Stimulated activated CD8-positive, alpha-beta memory T cell treated with anti-CD3 and anti-CD28 coated beads, Interleukin-15, amount 100 ng/mL, for 48 hours (primary cell): ENCODE measurements around the gene INPP5F.
"Not testable (repeated sequence)": the region's sequence is repeated elsewhere in the genome, so short reads cannot be mapped to it uniquely, and the experiment has no call there.

Source experiments
- DNase-seq, 2 donors: peaks; one replicate each; pipeline ENCODE4 v3.0.0-alpha.2; 2020; ENCODE audit warnings: low read depth in 2 of 2

Gene INPP5F

DNA sequence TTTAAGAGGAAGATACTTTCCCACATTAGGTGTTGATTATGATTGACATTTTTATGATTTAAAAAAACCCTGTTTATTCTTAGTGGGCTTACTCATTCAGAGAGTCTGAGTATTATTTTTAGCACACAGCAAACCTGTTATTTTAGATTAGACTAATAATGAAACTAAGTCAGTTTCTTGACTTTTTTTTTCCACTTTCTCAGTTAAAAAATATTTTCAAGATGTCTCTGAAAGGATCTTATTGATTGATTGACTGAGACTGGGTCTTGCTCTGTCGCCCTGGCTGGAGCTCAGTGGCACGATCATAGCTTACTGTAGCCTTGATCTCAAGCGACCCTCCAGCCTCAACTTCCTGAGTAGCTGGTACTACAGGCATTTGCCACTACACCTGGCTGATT lies 20.4 kb upstream of the INPP5F start:
- DNase-seq: no peak

DNA sequence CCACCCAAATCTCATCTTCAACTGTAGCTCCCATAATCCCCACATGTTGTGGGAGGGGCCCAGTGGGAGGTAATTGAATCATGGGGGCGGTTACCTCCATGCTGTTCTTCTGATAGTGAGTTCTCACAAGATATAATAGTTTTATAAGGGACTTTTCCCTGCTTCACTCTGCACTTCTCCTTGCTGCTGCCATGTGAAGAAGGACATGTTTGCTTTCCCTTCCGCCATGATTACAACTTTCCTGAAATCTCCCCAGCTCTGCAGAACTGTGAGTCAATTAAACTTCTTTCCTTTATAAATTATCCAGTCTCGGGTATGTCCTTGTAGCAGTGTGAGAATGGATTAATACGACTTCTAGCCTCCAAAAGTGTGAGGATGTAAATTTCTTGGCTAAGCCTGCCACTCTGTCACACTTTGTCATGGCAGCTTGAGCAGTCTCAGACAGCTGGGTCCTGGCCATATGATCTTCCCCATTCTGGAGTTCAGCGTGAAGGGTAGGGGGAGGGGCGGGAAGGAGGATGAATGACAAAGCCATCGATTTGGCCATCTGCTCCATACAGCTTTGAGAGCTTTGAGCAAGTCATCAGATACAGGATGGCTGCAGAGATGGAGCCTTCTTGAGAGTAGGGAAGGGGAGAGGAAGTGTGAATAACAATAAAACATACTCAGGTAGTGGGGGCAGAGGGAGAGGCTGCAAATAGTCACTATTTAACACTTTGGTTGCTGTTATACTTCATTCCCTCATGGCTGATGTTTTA lies 19.1 kb upstream of the INPP5F start:
- DNase-seq: no peak

DNA sequence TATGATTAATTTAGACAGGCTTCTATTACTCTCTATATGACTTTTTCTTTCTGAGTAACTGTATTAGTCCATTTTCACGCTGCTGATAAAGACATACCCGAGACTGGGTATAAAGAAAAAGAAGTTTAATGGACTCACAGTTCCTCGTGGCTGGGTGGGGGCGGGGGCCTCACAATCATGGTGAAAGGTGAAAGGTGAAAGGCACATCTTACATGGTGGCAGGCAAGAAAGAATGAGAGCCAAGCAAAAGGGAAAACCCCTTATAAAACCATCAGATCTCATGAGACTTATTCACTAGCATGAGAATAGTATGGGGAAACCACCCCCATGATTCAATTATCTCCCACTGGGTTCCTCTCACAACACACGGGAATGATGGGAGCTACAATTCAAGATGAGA lies 18.5 kb upstream of the INPP5F start:
- not testable (repeated sequence) for DNase-seq

DNA sequence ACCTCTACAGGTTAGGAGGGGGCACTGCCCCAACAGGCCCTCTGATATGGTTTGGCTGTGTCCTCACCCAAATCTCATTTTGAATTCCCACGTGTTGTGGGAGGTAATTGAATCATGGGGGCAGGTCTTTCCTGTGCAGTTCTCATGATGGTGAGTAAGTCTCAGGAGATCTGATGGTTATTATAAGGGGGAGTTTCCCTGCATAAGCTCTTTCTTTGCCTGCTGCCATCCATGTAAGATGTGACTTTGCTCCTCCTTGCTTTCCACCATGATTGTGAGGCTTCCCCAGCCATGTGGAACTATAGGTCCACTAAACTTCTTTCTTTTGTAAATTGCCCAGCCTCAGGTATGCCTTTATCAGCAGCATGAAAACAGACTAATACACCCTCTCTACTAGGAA lies 14.9 kb upstream of the INPP5F start:
- DNase-seq: not testable (repeated sequence)

DNA sequence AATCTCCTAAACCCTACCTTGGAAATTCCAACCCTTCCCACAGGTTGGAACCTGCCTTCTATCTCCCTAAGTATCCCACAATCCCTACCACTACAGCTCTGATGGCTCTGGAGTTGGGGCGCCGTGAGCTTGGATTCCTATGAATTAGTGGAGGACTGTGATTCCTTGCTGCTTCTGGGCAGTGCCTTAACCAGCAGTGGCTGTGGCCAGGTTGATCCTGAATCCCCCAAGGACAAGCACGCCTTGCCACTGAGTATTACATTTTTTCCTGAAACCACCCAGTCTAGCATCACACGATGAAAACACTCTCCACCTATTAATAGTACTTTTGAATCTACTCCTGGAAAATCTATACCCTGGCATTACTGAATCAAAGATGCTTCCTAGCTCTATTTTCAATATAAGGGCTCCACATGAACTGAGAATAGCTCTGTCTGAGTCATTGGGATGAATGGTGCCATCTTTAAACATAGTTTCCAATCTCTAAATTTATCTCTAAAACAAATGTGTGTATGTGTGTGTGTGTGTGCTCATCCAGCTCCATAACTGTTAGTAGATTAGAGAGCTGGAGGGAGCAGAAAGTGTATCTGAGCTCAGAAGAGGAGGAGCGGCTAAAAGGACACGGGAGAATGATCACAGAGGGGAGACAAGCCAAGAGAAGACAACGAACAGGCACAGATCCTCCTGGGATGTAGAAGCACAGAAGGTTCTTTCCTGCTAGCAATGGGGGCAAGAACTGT lies 11.9 kb upstream of the INPP5F start:
- no peak for DNase-seq

DNA sequence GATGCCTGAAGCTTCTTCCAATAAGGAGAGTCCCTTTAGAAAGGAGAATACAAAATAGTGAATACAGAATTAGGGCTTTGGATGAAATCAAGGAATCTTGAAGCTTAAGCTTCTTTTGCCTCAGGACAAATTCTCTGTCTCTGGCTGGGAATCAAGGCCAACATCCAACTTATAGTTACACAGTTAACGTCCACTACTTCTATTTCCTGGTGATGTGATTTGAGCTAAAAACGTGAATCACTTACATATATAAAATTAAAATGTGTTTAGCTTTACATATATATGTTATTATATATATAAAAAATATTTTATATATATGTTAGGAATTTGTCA lies 11.4 kb upstream of the INPP5F start:
- no peak for DNase-seq

DNA sequence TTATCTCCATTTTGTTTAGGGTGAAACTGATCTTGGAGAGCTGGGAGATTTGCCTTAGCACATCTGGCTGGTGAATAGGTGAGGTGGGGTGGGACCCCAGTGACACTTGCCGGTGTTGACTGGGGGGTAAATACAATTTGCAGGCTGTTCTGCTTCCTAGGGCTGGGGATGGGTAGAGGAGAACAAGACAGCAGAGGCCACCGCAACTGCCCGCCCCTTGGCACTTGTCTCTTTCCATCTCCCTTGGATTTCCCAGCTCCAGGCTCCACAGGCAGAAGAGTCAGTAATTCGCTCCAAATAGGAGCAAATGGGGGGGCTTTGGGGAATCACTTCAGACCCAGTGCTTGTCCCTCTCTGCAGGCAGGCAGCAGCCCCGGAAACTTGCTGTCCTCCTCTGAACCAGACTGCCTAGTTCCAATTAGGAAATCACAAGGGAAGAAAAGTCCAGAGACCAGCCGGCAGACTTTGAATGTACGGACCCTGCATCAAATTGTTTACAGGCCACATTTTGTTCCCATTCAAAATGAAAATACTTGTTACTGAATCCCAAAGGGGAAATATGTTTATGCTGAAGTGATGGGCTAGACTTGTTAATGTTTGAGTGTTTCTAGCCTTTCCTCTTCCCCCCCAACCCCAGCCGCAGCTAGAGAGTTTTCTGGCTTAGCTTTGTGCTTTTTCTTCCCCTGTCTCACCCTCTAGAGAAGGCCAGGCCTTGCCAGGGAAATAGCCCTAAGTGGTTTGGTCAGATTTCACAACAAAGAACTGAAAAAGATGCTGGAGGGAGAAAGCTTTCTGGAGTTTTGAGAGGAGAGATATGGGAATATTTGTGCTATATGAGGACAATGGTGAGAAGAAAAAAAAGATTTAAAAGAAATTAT lies 10.0 kb upstream of the INPP5F start:
- DNase-seq: no peak

DNA sequence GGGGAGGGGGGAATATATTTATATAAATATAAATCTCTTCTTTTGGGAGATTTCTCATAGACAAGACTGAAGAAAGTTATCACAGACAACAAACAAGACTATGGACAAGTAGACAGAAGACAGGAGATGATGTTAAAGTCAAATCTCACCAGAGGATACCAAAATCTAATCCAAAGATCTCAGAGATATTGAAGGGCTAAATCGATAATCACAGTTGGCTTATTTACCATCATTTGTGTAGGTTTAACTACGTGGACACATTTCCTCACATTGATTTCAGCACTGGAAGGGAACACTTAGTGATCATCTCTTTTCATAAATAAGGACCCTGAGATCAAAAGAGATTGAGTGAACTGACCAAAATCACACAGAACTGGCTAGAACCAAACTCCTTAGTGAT lies 2.7 kb upstream of the INPP5F start:
- DNase-seq: no peak

DNA sequence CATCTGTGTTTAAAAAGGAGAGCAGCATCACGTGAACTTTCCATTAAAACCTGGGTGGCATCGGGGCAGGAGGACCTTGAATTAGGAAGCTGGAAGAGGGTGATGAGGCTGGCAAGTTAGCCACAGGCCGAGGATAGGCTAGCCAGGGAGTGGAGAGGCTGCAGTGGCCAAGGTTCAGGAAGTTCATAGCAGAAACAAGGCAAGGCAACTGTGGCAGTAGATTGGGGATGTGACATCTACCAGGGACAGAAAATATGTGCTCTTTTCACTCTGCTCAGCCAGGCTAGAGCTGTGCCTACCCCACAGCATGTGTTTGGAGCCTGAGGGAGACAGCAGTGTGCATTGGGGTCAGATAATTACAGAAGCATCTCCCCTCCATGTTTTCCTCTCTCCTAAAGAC lies 2.2 kb upstream of the INPP5F start:
- DNase-seq: no peak

DNA sequence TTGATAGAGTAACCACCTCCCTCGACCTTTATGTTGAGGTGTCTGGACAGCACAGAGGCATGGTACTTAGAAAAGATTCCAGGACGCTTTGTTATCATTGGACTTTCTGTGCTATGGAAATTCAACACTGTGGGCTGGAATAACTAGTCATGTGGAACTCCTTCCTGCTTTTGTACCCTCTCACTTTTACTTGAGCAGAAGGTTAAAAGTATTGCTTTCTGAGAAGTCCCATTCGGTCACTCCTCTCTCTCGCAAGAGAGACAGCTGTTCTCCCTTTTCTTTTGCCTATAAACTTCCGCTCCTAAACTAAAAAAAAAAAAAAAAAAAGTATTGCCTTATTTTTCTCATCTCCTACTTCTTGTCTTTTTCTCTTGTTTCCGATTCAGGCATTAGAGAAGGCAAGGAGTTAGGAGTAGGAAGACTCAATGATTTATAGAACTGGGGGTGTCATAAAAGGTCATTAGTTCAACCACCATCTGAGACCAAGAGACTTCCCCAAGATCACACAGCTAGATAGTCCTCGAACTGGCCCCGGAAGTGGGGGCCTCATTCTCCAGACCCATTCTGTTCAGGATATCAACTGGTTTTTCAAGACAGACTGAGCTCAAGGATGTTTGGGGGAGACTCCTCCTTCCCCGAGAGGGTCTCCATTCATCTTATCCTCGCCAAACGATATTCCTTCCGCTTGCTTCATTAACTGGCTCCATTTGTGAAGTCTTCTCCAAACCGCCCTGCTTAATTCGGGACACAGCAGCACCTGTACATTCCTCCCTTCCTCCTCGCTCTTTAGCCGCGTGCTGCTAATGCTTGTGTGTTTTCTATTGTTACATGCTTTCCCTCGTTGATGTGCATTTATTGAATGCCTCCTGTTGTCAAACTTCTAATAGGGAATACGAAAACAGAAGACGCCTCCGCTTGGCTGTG lies 995 bp upstream of the INPP5F start:
- no peak for DNase-seq

DNA sequence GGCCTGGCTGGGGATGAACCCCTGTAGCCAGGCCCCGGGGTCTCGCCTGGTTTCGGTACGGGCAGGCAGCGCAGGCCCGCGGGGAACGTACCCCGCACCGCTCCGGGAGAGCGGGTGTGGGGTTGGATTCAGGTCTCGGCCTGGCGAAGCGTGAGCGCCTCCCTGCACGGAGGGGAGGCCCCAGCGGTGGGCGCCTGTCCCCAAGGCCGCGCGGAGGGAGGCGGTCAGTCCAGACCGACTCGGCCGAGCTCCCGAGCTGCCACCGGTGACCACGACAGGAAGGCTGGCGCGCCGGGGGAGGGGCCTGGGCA lies 378 bp upstream of the INPP5F start:
- no peak for DNase-seq

DNA sequence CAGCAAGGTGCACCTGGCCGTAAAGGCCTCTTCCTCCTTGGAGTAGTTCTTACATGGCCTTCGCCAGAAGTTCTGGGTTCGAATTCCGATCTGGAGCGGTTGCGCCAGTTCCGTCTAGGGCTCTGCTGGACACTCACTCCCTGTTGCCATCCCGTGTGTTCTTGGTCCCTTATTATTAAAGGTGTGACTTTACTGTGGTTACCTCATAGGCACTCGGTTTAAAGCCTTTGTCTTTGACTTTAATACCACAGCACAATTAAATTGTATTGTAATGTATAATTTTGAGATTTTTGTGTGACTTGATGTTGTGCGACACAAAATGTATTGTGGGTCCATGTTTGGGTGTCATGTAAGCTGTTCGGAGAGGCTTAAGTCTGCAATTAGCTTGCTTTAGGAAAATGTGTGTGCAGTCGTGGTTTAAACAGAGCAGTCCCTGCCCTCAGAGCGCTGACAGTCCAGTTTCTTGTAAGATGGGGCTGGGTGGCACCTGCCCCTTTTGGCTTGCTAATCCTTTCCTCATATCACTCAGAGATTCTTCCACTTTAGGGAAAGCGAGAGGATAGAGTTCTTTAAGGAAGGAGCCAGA lies 919 bp downstream of the INPP5F start:
- DNase-seq: no peak

DNA sequence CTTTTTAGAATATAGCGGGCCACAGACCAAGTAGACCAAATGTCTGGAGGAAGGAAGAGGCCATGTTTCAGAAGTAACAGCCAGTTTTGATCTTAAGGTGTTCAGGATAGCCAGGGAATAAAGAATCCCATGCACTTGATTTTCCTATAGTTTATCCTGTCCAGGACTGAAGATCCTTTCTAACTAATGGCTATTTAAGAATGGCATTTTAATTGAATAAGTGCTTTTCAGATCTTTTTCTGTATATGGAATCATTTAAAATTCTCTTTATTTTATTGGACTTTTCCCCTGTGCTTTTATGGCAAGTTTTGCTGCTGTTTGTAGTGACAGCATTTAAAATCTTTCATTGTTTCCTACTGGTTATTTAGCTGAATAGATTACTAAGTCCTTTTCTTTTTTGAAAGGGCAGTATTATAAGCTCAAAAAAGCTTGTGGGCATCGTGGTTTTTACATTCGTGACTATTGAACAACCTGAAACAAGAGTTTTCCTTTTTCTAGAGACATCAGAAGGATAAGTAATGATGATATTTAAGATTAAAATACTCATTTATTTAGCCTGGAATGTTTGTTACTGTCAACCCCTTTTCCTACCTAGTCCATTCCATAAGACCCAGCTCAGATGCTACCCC lies 2.4 kb downstream of the INPP5F start:
- no peak for DNase-seq

DNA sequence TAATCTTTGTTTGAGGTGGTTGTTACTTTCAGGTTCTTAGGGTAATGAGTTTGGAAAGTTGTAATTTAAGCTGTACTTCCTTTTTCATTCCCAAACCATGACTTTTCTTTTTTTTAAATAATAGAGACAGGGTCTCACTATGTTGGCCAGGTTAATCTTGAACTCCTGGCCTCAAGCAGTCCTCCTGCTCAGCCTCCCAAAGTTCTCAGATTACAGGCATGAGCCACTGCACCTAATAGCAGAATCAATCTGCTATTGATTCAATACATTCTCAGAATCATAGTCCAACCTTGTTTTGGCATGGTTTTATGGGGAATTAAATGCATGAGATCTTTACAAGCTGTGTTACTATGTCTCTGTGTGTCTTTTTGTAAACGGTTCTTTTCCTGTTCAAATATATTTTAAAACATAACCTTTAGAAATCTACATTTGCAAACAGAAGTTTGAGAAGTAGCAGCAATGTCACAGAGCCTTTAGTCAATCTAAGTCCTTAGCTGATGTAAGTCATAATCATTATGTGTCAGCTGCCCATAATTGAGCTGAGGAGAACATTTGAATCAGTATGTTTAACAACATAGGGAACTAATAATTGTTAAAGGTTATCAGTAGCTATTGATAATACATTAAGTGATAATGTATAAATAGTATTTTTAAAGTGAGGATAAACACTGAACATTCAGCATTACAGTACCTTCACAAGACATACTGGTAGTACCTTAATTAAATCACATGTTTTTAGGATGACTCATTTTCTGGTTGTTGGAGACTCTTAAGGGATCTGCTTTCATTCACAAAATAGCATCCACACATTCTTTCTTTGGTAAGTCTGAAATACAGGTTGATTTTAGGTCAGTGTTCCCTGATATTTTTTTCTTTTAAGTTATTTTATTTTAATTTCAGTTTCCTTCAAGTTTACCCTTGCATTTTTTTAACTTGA lies 8.8 kb downstream of the INPP5F start:
- no peak for DNase-seq

DNA sequence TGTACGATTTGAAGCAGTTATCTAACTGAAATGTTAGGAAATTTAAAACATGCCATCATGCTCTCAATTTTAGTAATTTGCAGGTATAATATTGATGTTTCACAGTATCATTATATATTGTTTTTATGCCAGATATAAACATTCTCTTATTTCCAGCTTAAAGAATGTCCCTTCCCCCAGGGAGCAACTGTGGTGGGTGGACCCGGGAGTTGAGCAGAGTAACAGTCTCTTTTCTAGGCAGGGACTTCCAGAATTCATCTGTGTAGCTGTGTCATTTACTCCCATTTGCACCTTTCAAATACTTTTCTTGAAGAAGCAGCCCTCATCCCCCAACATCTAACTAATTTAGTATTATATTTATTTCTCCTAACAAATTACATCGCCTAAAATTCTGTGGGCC lies 9.6 kb downstream of the INPP5F start:
- DNase-seq: no peak

DNA sequence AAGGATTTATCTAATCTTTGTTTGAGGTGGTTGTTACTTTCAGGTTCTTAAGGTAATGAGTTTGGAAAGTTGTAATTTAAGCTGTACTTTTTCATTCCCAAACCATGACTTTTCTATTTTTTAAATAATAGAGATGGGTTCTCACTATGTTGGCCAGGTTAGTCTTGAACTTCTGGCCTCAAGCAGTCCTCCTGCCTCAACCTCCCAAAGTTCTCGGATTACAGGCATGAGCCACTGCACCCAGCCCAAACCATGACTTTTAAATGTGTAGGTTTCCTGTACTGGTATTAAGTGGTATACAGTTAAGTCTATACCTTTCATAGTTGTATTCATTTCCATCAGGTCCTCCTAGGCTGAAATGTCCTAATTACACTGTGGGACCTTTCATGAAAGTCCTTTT lies 10.4 kb downstream of the INPP5F start:
- no peak for DNase-seq

DNA sequence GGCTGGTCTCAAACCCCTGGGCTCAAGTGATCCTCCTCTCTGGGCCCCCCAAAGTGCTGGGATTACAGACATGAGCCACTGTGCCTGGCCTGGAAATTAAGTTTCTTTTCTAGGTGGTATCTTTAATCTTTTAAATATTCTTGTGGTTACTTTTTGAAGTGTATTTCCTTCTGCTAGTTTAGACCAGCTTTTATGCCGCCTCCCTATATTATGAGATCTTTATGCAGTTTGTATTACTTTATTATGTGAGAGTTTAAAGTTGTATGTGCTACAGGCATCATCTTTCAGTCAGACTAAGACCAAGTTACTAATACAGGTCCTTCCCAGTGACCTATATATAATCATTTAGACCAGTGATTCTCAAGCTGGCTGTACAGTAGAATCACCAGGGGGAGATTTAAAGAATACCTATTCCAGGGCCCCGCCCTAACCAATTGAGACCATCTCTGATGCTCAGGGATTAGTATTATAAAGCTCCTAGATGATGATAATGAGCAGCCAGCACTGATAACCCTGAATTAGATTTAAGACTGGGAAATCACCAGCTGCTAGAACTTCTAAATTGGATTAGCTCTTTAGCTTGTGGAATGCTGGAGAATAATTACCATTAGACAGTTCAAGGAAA lies 11.3 kb downstream of the INPP5F start:
- no peak for DNase-seq

DNA sequence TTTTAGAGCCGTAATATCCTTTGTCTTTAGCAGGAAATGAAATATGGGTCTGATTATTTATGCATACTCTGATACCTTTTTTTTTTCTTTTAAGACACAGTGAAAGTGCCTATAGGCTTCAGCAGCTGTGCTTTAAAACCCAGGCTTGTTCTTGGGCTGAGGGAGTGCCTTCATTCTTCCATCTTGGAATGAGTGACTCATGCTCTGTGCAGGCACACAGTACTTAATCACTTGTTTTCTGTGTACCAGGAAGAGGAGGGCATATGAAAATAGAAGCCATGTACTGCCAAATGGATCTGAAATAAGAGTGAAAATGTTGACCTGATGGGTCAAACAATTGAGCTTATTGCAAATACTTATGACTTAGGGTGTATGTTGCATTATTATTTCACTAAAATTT lies 12.0 kb downstream of the INPP5F start:
- DNase-seq: no peak

DNA sequence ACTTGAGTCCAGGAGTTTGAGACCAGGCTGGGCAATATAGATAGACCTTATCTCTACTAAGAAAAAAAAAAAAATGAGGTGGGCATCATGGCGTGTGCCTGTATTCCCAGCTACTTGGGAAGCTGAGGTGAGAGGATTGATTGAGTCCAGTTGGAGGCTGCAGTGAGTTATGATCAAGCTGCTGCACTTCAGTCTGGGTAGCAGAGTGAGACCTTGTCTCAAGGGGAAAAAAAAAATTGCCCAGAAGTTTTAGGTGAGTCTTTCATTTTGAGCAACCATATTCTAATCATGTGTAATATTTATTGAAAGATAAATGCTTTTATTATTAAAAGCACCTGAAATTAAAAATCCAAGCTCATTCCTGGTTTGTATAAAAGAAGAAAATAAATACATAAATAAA lies 13.1 kb downstream of the INPP5F start:
- no peak for DNase-seq
